ENCODE data around the gene BTBD16. TPM values are rescaled to one million over a fixed set of nuclear protein-coding genes. Genes with fewer than 3 reads are reported as not detected.

BTBD16 gene
- total RNA-seq, 2 experiments from 2014 or later, result not detected

- ChIA-PET POLR2A (no interaction called here), CTCF (interaction anchor here (3.9 kb wide), 1 partner anchor 12 kb away, joined by 17 read pairs; no protein-coding TSS in a partner anchor)
- ATAC-seq (no peak), DNase-seq (no peak)
- H3K27ac Mint-ChIP-seq, result no peak overlapping the region
- H3K4me3 Mint-ChIP-seq, result no peak overlapping the region
- H3K36me3 Mint-ChIP-seq (ENCODE audit: low read depth), result no peaks in the 10 kb centered on the region
- intact Hi-C loops (cut with micrococcal nuclease), result no loop called here
- H3K4me1 Mint-ChIP-seq (ENCODE audit: low read depth), result no peaks in the 10 kb centered on the region
- no peaks in the 10 kb centered on the region for H3K9me3 Mint-ChIP-seq
- no peak for TF ChIP-seq CTCF (IDR thresholded peaks at IDR 0.05)
- H3K27me3 Mint-ChIP-seq, result peaks cover 4% of the 10 kb centered on the region
Measured at GRCh38 chr10:122255509-122256301, 15.4 kb upstream of the BTBD16 start.

GRCh38 chr10:122257041-122257440 is 14.1 kb upstream of the BTBD16 start:
- DNase-seq (no peak), ATAC-seq (no peak)
- peaks cover 7% of the 10 kb centered on the region for H3K27me3 Mint-ChIP-seq
- intact Hi-C loops (cut with micrococcal nuclease), result no loop called here
- H3K9me3 Mint-ChIP-seq, result peaks cover 2% of the 10 kb centered on the region
- no peaks in the 10 kb centered on the region for H3K36me3 Mint-ChIP-seq (ENCODE audit: low read depth)
- CTCF ChIA-PET, result interaction anchor here (3.9 kb wide), 1 partner anchor 11 kb away, joined by 17 read pairs; no protein-coding TSS in a partner anchor
- POLR2A ChIA-PET, result no interaction called here
- no peaks in the 10 kb centered on the region for H3K4me1 Mint-ChIP-seq (ENCODE audit: low read depth)
- H3K27ac Mint-ChIP-seq, result no peak overlapping the region
- H3K4me3 Mint-ChIP-seq, result no peak overlapping the region
- TF ChIP-seq CTCF (IDR thresholded peaks at IDR 0.05), result no peak

GRCh38 chr10:122258136-122259074 is 12.7 kb upstream of the BTBD16 start:
- no peaks in the 10 kb centered on the region for H3K4me1 Mint-ChIP-seq (ENCODE audit: low read depth)
- H3K4me3 Mint-ChIP-seq, result no peak overlapping the region
- no peak for ATAC-seq
- ChIA-PET POLR2A (no interaction called here), CTCF (interaction anchor here (3.9 kb wide), 1 partner anchor 10 kb away, joined by 17 read pairs; no protein-coding TSS in a partner anchor)
- intact Hi-C loops (cut with micrococcal nuclease), result no loop called here
- no peak overlapping the region for H3K27ac Mint-ChIP-seq
- H3K9me3 Mint-ChIP-seq, result peaks cover 9% of the 10 kb centered on the region
- peak; percentile 8 for DNase-seq
- H3K27me3 Mint-ChIP-seq, result peaks cover 7% of the 10 kb centered on the region
- TF ChIP-seq CTCF (IDR thresholded peaks at IDR 0.05), result no peak
- no peaks in the 10 kb centered on the region for H3K36me3 Mint-ChIP-seq (ENCODE audit: low read depth)

GRCh38 chr10:122259075-122259466 is 12.0 kb upstream of the BTBD16 start:
- TF ChIP-seq CTCF (IDR thresholded peaks at IDR 0.05), result no peak
- Mint-ChIP-seq H3K27ac (no peak overlapping the region), H3K4me3 (no peak overlapping the region), H3K36me3 (ENCODE audit: low read depth) (no peaks in the 10 kb centered on the region), H3K27me3 (peaks cover 7% of the 10 kb centered on the region), H3K4me1 (ENCODE audit: low read depth) (no peaks in the 10 kb centered on the region), H3K9me3 (peaks cover 11% of the 10 kb centered on the region)
- ChIA-PET CTCF (interaction anchor here (3.9 kb wide), 1 partner anchor 9 kb away, joined by 17 read pairs; no protein-coding TSS in a partner anchor), POLR2A (no interaction called here)
- intact Hi-C loops (cut with micrococcal nuclease), result no loop called here
- DNase-seq (no peak), ATAC-seq (no peak)

All from activated CD8-positive, alpha-beta T cell treated with anti-CD3 and anti-CD28 coated beads for 36 hours (primary cell).